Measurements from ENCODE around the gene CABLES1.
A peak's percentile ranks its signal among the peaks of the same experiment; 100 is the strongest.
"Not testable (repeated sequence)": the region's sequence is repeated elsewhere in the genome, so short reads cannot be mapped to it uniquely, and the experiment has no call there.

CABLES1 gene

DNA sequence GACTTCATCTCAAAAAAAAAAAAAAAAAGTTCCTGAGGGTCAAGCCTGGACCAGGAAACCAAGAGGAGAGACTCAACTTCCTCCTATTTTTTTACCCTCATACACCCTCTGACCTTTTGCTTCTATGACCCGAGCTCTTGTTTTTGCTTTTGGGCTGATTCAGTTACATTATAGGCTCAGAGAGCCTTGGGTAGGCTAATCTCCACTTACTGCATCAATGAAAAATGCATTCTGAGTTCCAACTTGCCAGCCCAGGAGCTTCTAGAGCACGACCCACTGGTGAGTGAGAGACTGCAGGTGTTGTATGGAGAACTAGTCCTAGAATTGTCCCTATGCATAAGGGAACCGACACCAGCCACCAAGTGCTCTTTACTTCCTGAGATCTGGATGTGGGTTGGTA lies 91.1 kb downstream of the CABLES1 start:
- no peak for DNase-seq

- no peak for DNase-seq
Measured at GRCh38 chr18:23226930-23227725, 91.8 kb downstream of the CABLES1 start.

- no peak for DNase-seq
Measured at GRCh38 chr18:23227726-23228070, 92.4 kb downstream of the CABLES1 start.

- peak in 1 of 2 donors; percentile 33 for DNase-seq
Measured at GRCh38 chr18:23228102-23229061, 93.1 kb downstream of the CABLES1 start.

GRCh38 chr18:23229472-23229871 lies 94.2 kb downstream of the CABLES1 start:
- no peak for DNase-seq

DNA sequence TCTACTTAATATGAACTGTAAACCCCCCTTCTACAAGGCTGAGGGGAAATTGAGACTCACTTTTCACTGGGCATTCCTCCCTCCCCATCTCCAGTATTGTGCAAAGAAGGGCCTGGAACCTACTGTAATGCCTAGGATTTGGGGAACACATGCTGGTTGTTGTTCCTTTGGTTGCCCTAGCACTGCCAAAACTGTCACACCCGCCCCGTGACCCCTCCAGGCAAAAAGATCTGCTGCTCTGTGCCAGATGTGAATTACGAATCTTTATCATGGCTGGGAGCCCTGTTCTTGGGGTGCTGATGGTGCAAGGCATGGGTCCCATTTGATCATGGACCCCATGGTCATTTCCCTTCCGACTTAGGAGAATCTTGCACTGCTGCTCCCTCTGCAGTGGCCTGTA lies 95.4 kb downstream of the CABLES1 start:
- DNase-seq = no peak

DNA sequence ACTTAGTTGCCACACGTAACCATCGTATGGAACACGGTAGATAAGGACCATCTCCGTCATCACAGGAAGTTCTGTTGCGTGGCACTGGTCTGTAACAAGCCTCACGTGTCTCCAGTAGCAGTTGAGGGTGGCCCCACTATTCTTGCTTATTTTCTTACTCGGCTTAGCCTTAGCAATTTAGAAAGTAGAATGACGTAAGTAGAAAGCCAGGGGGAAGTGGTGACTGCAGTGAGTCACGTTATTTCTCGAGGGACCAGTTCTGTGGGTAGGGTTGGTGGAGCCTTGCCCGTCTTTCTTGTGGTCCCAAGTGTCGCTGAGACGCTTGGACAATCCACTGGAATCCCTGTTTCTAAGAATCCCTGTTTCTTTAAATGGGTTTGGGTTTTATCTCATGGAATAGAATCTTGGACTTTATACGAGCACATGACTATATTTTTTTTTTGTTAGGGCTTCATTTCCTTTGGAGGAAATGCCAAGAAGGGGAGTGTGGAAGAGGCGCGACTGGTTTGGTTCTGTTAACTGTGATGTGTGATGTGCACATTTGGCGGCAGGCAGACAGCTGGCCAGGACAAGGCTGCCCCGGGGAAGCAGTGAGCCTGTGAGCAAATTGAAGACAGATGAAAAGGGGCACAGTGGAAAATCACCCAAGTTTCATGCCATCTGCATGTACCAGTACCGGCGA lies 96.2 kb downstream of the CABLES1 start:
- peak; percentile 95 to 98 for DNase-seq

DNA sequence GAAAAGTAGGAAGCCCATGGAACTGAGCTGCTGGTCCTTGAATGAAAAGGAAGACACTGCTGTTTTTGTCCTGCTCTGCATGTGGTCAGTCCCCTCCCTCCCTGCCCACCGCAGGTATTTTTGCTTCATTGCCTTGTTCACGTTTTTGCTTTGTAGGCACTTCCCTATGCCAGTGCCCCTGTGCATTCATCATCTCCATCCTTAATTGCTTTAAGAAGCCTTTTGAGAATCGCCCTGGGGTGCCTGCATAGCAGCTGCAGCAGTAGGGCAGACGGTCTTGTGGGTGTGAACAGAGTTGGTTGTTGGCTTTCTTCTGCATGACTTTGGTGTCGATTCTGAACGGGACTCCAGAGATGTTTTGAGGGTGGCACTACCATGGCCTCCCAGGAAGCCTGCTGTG lies 97.0 kb downstream of the CABLES1 start:
- DNase-seq = no peak

DNA sequence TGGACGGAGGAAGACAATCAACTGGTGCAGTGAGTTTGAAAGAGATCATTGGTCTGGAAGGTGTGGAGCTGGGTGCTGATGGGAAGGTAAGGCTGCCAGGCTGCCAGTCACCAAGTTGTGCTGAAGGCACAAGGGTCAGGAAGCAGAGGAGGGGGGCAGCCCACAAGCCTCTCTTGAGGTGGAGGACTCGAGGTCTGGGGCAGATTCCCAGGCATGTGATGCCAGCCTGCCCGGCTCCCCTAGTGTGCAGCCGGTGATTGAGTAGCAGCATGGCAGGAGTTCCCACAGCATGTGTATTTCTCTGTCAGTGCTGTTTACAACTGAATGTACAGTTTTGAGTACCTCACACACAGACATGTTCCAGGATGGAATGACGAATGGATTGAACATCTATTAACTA lies 99.3 kb downstream of the CABLES1 start:
- DNase-seq = no peak

GRCh38 chr18:23235336-23235735 lies 100.1 kb downstream of the CABLES1 start:
- no peak for DNase-seq

GRCh38 chr18:23235860-23236259 lies 100.6 kb downstream of the CABLES1 start:
- DNase-seq = no peak

- no peak for DNase-seq
Measured at GRCh38 chr18:23236876-23237468, 101.7 kb downstream of the CABLES1 start.

DNA sequence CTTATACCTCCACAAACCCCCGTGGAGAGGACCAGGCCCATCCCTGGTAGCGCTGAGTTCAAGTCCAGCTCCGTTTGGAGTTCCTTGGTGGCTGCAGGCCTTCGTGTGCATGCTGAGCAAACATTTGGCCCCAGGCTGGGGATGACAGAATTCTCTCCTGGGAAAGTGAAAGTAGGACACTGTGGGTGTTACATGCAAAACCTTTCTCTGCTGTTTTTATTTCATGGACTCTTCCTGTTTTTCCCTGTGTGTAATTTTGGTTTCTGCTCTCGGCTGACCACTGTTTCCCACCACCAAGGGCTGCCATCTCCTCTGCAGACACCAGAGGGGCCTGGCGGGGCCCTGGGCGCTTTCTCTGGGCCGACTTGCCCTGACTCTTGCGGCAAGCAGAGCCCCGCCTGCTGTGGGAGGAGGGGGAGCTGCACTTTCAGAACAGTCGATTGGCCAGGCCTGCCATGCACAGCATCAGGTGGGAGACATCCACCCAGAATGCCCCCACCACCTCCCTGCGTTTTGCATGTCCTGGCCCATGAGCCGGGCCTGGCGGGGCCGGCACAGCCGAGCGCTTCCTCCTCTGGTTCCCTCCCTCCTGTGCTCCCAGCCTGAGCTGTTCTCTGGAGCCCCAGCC lies 102.4 kb downstream of the CABLES1 start:
- peak; percentile 62 to 68 for DNase-seq

GRCh38 chr18:23238152-23238531 lies 102.9 kb downstream of the CABLES1 start:
- DNase-seq = no peak

DNA sequence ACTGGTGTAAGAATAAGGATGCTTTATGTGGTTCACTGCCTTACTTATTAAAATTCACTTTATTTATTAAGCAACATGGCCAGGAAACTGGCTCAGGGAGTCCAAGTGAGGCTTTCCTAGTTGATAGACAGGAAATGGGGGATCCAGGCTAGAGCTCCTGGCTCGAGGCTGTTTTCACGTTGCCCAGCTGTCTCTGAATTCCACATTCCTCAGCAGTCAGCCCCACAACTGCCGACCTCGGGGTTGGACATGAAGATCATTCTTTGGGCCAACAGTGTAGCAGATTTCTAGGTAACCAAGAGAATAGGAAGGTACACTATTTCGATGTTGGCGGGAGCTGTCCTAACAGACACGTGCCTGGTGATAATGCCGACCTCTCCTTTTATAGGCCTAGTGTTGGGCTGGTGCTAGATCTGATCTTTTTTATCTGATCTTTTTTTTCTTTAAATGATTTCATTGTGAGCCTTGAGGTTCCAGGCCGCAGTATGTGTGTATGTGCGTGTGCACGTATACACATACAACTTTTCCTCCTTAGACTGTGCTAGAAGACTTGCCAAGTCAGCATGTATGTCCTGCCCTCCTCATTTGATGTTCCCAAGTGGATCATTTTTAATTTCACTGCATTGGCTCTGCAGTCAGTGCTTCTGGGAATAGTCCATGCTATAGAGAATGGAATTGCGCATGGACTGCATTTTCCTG lies 103.5 kb downstream of the CABLES1 start:
- no peak for DNase-seq

- DNase-seq = no peak
Measured at GRCh38 chr18:23239350-23239692, 104.0 kb downstream of the CABLES1 start.

DNA sequence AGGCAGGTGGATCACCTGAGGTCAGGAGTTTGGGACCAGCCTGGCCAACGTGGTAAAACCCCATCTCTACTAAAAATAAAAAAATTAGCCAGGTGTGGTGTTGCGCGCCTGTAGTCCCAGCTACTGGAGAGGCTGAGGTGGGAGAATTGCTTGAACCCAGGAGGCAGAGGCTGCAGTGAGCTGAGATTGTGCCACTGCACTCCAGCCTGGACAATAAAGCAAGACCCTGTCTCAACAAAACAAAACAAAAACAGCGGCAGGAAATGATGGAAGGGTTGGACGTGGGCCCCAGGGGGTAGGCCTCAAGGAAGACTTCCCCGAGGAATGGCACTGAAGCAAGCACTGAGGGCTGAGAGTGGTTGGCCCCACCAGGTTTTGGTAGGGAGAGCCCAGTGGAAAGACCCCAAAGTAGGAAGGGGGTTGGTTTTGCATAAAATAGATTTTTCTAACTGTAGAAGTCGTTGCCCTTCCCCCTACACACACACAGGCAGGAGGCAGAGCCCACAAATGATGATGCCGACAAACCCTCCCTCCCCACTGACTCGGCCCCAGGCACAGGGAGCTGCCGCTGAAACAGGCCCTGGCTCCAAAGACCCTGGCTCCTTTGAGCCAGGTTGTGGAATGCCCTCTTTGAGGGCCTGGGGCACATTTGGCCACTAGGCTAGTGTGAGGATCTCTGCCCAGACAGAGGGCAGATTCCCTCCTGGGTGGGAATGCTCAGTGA lies 104.8 kb downstream of the CABLES1 start:
- DNase-seq = no peak

DNA sequence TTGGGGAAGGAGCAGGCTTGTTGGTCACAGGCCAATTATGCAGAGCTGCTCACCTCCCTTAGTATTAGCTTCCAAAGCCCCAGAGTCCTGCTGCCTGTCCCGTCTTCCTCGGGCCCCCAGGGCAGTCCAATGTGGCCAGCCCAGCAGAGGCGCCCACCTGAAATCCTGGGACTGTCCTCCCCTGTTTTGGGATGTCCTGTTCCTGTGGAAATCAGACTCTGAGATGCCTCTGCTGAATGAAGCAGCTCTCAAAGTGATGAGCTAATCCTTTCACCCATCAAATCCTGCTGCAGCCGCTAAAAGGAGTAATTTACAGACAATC lies 105.3 kb downstream of the CABLES1 start:
- no peak for DNase-seq

DNA sequence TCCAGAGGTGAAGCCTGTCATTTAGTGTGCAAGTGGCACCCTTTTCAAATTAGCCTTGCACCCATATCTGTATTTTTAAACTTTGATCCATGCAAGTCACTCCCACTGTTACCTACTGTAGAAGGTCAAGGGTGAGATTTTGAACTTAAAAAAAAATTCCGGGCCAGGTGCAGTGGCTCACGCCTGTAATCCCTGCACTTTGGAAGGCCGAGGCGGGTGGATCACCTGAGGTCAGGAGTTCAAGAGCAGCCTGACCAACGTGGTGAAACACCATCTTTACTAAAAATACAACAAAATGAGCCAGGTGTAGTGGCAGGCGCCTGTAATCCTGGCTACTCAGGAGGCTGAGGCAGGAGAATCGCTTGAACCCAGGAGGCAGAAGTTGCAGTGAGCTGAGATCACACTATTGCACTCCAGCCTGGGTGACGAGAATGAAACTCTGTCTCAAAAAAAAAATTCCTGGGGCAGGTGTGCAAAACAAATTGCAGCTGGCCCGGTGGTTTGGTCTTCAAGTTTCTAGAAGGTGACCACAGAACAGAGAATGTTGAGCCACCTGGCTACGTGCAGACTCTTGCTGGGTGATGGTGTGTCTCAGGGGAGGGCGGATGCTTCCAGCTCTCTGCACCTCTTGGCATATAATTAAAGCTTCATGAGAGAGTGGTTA lies 106.7 kb downstream of the CABLES1 start:
- DNase-seq = not testable (repeated sequence)

DNA sequence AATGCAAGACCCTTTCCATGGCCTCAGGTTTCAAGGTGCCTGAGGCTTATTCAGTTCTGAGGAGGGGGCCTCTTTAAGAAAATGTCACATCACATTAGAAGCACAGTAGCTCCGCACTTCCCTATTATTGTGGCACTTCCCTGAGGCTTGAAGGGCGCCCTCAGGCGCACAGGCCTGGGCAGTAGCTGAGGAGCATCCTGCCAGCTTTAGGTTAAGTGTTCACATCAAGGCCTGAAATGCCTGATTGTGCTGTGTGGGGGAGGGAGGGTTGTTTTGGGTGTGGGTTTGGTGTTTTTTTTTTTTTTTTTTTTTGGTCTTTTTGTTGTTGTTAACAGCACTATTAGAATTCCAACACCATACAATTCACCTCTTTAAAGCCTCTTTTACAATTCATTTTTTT lies 107.9 kb downstream of the CABLES1 start:
- DNase-seq = peak; percentile 67 to 75

- peak in 1 of 2 donors; percentile 46 for DNase-seq
Measured at GRCh38 chr18:23243816-23244215, 108.5 kb downstream of the CABLES1 start.

Data from inflammatory macrophage (primary cell).